Fibroblast of lung (primary cell): ENCODE data around the gene IKBKG. TPM values are rescaled to one million over a fixed set of nuclear protein-coding genes. Genes with fewer than 3 reads are reported as not detected.
"Not testable (repeated sequence)": the region's sequence is repeated elsewhere in the genome, so short reads cannot be mapped to it uniquely, and the experiment has no call there.

Experiments used
- DNase-seq, 2 donors: peaks; one replicate each; pipeline versions ENCODE4 v3.0.0 to v3.0.0-alpha.2; 2010; ENCODE audit warnings: low read depth in 2 of 2
- H2AFZ ChIP-seq: 2 replicates; pipeline ENCODE4 v1.5.1; 2012; ENCODE audit warnings: low read length, control low read depth, inconsistent platforms
- H3K27ac ChIP-seq: 2 replicates; pipeline ENCODE4 v1.5.1; 2011; ENCODE audit warnings: low read length, control low read depth; ENCODE audit not compliant: insufficient read depth
- H3K27me3 ChIP-seq: 2 replicates; pipeline ENCODE4 v1.5.1; 2011; ENCODE audit warnings: mild to moderate bottlenecking, low read length; ENCODE audit not compliant: control insufficient read depth, insufficient read depth
- H3K36me3 ChIP-seq: 2 replicates; pipeline ENCODE4 v1.5.1; 2011; ENCODE audit warnings: low read length; ENCODE audit not compliant: control insufficient read depth, insufficient read depth
- H3K4me1 ChIP-seq: 2 replicates; pipeline ENCODE4 v1.5.1; 2011; ENCODE audit warnings: low read length; ENCODE audit not compliant: control insufficient read depth, insufficient read depth; ENCODE audit errors: extremely low read depth
- H3K4me2 ChIP-seq: 2 replicates; pipeline ENCODE4 v1.5.1; 2011; ENCODE audit warnings: low read length, control low read depth; ENCODE audit not compliant: insufficient read depth; ENCODE audit errors: extremely low read depth
- H3K4me3 ChIP-seq, 4 experiments: fragments of 200-600 bp in 1 of 4; sonication (generic) in 1 of 4; replicated peaks in 1 of 4; 2 replicates each; pipeline ENCODE4 v1.5.1; 2011 to 2016; ENCODE audit warnings: low read length in 4 of 4, low read depth in 3 of 4, mild to moderate bottlenecking in 3 of 4, control low read depth in 2 of 4, inconsistent platforms in 1 of 4, mixed read lengths in 1 of 4; ENCODE audit not compliant: insufficient read depth in 1 of 4; ENCODE audit errors: control extremely low read depth in 1 of 4
- H3K79me2 ChIP-seq: 2 replicates; pipeline ENCODE4 v1.5.1; 2012; ENCODE audit warnings: mild to moderate bottlenecking, low read length, inconsistent platforms; ENCODE audit not compliant: control insufficient read depth, insufficient read depth
- H3K9ac ChIP-seq: 2 replicates; pipeline ENCODE4 v1.5.1; 2011; ENCODE audit warnings: mild to moderate bottlenecking, low read length, control low read depth; ENCODE audit not compliant: insufficient read depth
- H3K9me3 ChIP-seq: 2 replicates; pipeline ENCODE4 v1.5.1; 2012; ENCODE audit warnings: low read depth, low read length; ENCODE audit not compliant: control insufficient read depth, insufficient read depth
- H4K20me1 ChIP-seq: 2 replicates; pipeline ENCODE4 v1.5.1; 2011; ENCODE audit warnings: low read length; ENCODE audit not compliant: control insufficient read depth, insufficient read depth; ENCODE audit errors: extremely low read depth
- EZH2 ChIP-seq: IDR thresholded peaks from 2 replicates; pipeline ENCODE4 v1.5.1; 2012; ENCODE audit warnings: low read length, control low read depth, mild to moderate bottlenecking; ENCODE audit errors: missing control alignments
- polyA plus RNA-seq, 2 donors: library from polyadenylated mRNA; depleted of rRNA in 1 of 2; stranded (reverse) in 1 of 2; unstranded in 1 of 2; fragments of >200 nt; gene quantifications; 2 replicates each; pipeline ENCODE4 v1.2.1, GENCODE V29; 2011 to 2012; ENCODE audit warnings: missing spikeins in 1 of 2
- total RNA-seq: library from RNA; depleted of rRNA; stranded (reverse); fragments of >200 nt; gene quantifications from 2 replicates; pipeline ENCODE4 v1.2.1, GENCODE V29; 2014
- TF ChIP-seq, protein P1 (sequence below), 2 donors: IDR thresholded peaks in 1 of 2; conservative IDR thresholded peaks in 1 of 2; 1 replicate in 1 of 2; 2 replicates in 1 of 2; pipeline ENCODE4 v1.5.1; 2011 to 2012; ENCODE audit warnings: low read length in 2 of 2, control low read depth in 1 of 2, inconsistent platforms in 1 of 2, low read depth in 1 of 2, mild to moderate bottlenecking in 1 of 2

The IKBKG gene
- total and polyA plus RNA-seq, 2 donors (not counting 1 experiment from before 2014, with no cell fraction given), result 14.8 to 20.1 TPM

DNA sequence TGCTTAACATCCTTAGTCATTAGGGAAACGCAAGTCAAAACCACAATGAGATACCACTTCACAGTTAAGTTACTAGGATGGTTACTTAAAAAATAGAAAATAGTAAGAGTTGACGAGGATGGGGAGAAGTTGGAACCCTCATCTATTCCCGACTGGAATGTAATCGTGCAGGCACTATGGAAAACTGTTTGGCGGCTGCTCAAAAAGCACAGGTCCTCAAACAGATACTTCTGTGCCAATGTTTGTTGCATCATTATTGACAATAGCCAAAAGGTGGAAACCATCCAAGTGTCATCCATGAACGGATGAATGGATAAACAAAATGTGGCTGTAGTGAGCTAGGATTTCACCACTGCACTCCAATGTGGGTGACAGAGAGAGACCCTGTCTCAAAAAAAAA lies 60.0 kb downstream of the IKBKG start:
- Histone ChIP-seq H3K9me3 (no peaks in the 10 kb centered on the region), H3K4me1 (no peaks in the 10 kb centered on the region), H3K9ac (no peak overlapping the region), H3K36me3 (no peaks in the 10 kb centered on the region), H3K27ac (no peak overlapping the region), H3K4me2 (no peak overlapping the region), H3K4me3 (no peak overlapping the region), H4K20me1 (no peaks in the 10 kb centered on the region), H3K27me3 (no peaks in the 10 kb centered on the region), H3K79me2 (no peaks in the 10 kb centered on the region), H2AFZ (no peak overlapping the region)
- DNase-seq, result no peak
- TF ChIP-seq EZH2, result no peak
- TF ChIP-seq, protein P1, sequence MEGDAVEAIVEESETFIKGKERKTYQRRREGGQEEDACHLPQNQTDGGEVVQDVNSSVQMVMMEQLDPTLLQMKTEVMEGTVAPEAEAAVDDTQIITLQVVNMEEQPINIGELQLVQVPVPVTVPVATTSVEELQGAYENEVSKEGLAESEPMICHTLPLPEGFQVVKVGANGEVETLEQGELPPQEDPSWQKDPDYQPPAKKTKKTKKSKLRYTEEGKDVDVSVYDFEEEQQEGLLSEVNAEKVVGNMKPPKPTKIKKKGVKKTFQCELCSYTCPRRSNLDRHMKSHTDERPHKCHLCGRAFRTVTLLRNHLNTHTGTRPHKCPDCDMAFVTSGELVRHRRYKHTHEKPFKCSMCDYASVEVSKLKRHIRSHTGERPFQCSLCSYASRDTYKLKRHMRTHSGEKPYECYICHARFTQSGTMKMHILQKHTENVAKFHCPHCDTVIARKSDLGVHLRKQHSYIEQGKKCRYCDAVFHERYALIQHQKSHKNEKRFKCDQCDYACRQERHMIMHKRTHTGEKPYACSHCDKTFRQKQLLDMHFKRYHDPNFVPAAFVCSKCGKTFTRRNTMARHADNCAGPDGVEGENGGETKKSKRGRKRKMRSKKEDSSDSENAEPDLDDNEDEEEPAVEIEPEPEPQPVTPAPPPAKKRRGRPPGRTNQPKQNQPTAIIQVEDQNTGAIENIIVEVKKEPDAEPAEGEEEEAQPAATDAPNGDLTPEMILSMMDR (conservative IDR thresholded peaks at IDR 0.05 in 1 of 2, IDR thresholded peaks at IDR 0.05 in 1 of 2; ENCODE audit: low read depth in 1 of 2, low read length in 2 of 2), result no peak

DNA sequence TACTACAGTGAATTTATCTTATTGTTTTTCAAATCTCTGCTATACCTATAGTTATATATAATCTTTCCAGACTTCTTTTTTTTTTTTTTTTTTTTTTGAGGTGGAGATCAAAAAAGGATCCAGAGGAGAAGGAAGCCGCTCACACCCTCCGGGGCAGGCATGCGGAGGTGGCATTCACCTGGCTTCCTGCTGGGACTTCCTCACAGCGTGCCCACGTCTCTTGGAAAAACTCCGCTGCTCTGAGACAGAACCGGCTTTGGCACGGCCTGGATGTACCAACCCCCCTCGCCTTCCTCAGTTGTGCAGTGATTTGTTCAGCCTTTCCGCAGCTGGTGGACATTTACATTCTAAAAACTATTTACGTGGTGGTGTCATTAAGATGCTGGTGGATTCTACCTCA lies 60.6 kb downstream of the IKBKG start:
- not testable (repeated sequence) for H3K27me3 ChIP-seq

DNA sequence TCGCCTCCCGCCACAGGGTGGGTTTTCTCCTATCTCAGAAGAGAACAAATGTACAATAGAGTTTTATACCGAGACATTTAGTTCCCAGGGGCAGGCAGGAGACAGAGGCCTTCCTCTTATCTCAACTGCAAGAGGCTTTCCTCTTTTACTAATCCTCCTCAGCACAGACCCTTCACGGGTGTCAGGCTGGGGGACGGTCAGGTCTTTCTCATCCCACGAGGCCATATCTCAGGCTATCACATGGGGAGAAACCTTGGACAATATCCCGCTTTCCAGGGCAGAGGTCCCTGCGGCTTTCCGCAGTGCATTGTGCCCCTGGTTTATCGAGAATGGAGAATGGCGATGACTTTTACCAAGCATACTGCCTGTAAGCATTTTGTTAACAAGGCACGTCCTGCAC lies 61.4 kb downstream of the IKBKG start:
- H3K27me3 ChIP-seq, H3K4me2 ChIP-seq, H3K9ac ChIP-seq, H3K9me3 ChIP-seq, H3K36me3 ChIP-seq, H3K4me3 ChIP-seq, H4K20me1 ChIP-seq, H3K79me2 ChIP-seq, H3K27ac ChIP-seq, DNase-seq, H2AFZ ChIP-seq, H3K4me1 ChIP-seq: not testable (repeated sequence)

More for the DNA sequence above, 60.6 kb downstream of the IKBKG start:
- not testable (repeated sequence) for H3K4me3 ChIP-seq, H3K9ac ChIP-seq, H3K4me1 ChIP-seq, H4K20me1 ChIP-seq, H3K36me3 ChIP-seq, H3K9me3 ChIP-seq, H3K4me2 ChIP-seq, H3K27ac ChIP-seq, H2AFZ ChIP-seq, DNase-seq, H3K79me2 ChIP-seq

DNA sequence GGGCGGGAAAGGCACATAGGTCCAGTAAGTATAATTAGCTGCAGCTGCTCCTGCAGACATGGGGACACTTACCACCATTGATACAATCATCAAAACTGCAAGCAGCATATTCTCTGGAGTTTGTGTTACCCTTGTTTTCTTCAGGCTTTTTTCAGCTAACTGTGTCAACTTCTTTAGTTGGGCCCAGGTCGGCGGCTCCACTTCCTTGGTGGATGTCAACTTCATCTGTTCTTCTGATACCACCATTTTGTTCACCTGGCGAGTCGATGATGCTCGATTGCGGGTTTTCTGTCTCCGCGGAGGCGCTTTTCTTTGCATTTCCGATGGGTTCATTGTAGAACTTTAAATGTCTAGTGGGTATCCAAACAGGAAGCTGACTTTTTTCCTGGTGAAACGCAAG lies 63.7 kb downstream of the IKBKG start:
- H3K9me3 ChIP-seq, H4K20me1 ChIP-seq, H3K27me3 ChIP-seq, H3K4me2 ChIP-seq, H3K79me2 ChIP-seq, H3K4me3 ChIP-seq, DNase-seq, H3K4me1 ChIP-seq, H3K9ac ChIP-seq, H3K36me3 ChIP-seq, H2AFZ ChIP-seq, H3K27ac ChIP-seq: not testable (repeated sequence)

DNA sequence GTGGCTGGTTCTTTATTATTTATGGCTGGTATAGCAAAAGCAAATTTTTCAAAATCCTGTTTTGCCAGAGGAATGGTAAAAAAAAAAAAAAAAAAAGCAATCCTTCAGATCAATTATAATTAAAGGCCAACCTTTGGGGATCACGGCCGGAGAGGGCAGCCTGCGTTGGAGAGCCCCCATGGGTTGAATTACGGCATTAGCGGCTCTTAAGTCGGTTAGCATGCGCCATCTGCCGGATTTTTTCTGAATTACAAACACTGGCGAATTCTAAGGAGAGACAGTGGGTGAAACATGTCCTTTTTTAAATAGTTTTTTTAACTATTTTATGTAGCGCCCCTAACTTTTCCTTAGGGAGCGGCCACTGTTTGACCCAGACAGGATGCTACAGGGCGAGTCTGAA lies 66.2 kb downstream of the IKBKG start:
- not testable (repeated sequence) for H3K9ac ChIP-seq, H3K36me3 ChIP-seq, H3K27me3 ChIP-seq, H3K27ac ChIP-seq, H3K9me3 ChIP-seq, H4K20me1 ChIP-seq, H3K4me2 ChIP-seq, H3K79me2 ChIP-seq, H2AFZ ChIP-seq, H3K4me3 ChIP-seq, H3K4me1 ChIP-seq, DNase-seq
